ENCODE results near the gene WDR1.
A peak's percentile ranks its signal among the peaks of the same experiment; 100 is the strongest.

WDR1 gene

DNA sequence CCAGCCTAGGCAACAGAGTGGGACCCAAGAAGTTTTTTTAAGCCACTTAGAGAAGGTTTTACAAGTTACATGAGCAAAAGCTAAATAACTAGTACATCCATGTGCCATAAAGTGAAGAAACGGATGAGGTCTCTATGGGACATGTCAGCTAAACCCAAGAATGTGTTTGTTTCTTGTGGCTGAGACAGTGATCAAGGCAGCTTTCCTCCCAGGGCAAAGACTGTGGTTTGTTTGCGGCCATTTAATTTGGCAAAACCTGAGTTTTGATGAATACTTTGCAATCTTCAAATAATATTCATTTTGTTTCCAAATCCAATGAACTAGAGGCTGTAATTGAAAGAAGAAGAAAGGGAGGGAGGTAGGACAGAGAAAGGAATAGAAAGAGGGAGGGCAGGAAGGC lies 50.4 kb downstream of the WDR1 start:
- no peak for DNase-seq

DNA sequence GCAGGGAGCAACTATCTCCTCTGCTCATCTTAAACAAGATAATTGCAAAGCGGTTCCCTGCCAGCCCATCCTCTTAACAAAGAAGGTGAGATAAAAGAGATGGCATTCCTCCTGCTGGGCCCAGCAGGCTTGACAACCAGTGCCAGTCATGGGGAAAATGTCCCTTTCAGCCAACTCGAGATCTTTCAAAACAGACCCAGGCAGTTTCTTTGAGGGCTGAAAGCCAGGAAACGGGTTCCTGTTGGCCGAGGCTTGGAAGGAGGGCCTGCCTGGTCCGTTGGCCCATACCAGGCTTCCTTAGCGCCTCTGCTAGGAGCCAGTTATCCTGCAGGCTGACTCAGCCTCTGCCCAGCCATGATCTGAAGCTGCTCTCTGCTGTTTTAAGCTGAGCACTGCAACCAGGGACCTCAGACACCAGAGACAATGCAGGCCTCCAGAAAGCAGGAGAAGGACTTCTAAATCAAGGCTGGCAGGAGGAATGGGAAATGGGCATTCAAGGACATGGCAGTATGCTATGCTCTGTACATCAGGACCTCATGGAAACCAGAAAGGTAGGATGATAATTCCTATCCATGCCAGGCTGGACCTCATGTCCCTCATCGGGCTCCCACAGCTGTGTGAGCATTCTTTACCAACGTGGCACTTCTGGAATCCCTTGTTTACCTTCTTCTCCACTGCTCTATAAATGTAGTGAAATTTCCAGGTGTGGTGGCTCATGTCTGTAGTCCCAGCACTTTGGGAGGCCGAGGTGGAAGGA lies 52.9 kb downstream of the WDR1 start:
- peak; percentile 30 for DNase-seq

- DNase-seq, result no peak
These were observed 54.8 kb downstream of the WDR1 start for GRCh38 chr4:10061650-10062415.

GRCh38 chr4:10058371-10058770 lies 58.2 kb downstream of the WDR1 start:
- no peak for DNase-seq

DNA sequence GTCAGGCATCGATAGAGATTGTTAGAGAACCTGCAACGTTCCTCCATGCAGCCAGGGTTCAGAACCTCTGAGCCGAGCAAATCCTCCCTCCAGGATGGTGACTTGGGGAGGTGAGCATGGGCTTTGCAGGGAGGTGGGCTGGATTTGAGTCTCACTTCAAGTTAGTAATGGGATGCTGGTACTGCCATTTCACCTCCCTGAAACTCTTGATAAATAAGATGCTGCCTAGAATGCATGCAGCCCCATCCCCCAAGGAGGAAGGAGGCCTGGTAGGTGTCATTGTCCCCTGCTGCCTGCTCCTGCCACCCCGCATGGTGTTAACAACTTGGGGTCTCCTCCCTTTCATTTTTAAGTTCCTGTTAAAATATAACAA lies 59.6 kb downstream of the WDR1 start:
- DNase-seq, result no peak

DNA sequence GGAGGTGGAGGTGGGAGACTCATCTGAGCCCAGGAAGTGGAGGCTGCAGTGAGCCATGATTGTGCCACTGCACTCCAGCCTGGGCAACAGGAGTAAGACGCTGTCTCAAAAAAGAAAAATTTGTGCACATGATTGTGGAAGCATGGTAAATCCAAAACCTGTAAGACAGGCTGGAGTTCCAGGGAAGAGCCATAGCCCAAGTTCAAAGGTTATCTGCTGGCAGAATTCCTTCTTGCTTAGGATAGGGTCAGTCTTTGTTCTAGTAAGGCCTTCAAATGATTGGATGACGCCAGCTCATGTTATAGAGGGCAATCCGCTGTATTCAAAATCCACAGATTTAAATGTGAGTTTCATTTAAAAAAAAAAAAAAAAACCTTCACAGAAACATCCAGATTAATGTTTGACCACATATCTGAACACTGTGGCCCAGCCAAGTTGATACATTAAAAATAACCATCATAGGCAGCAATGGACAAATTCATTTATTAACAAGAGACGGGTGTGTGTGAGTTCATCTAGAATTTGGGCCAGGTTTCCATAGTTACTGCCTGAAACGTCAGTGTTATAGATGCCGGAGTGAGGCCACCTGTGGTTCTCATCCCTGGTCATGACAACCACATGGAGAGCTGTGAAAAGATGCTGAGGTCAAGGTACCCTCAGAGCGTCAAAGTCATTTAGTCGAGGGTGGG lies 60.1 kb downstream of the WDR1 start:
- DNase-seq, result no peak

GRCh38 chr4:10055871-10056270 lies 60.7 kb downstream of the WDR1 start:
- no peak for DNase-seq

DNA sequence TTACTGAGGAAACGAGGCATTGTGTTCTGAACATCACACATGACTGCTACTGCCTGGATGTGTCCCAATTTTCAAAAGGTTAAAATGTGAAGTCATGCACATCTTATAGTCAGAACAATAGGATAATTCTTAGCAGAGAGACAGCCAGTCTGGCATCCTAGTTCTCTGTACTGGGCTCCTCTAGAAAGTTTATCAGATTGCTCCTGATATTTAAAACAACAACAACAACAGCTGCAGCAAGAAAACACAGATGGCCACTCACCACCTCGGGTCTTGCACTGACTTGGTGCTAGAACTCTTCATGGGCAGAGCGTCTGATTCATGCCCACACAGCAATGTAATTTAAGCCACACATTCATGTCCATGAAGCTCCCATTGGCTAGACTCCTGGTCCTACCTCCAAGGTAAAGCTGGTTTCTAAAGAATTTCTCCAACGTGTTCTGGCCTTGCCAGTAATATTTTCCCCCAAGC lies 62.0 kb downstream of the WDR1 start:
- DNase-seq, result no peak

DNA sequence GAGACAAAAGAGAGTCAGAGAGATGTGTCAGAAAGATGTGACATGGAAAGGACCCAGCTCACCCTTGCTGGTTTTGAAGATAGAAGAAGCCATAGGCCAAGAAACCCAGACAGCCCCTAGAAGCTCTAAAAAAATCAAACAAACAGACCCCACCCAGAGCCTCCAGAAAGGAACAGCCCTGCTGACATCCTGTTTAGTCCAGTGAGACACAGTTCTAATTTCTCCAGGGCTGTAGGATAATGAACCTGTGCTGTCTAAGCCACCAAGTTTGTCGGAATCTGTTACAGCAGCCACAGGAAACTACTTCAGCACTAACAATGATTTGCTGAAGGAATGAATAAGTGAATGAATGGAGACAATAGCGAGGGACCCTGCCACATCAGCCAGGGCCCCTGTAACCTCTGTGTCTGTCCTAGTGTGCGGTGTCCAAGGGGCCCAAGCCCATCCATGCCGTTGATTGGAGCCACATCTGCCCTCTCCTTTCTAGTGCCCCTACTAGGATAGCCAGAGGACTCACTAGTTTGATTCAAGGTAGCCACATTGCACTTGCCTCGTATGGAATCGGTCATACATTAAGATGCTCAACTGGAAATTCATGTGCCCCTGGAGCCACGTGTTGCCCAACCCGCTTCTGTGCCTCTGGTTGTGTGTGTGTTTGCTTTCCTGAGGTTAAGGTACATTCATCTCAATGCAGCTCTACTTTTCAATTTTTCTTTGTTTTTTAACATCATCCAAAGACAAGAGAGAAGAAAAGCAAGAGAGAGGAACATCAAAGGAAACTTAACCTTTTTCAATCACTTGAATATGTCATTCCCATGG lies 62.8 kb downstream of the WDR1 start:
- DNase-seq, result no peak

- no peak for DNase-seq
These were observed 65.0 kb downstream of the WDR1 start for GRCh38 chr4:10051517-10052135.

DNA sequence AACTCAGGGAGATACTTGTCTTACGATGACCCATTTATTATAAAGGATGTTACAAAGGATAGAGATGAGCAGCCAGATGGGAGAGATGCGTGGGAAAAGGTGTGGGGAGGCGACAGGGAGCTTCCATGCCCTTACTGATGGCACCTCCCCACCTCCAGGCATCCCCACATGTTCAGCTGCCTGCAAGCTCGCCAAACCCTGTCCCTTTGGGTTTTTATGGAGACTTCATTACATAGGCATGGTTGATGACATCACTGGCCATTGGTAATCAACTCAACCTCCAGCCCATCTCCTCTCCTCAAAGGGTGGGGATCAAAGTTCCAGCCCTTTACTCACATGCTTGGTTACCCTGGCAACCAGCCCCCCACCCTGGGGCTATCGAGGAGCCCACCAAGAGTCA lies 65.9 kb downstream of the WDR1 start:
- DNase-seq, result no peak

- no peak for DNase-seq
These were observed 66.3 kb downstream of the WDR1 start for GRCh38 chr4:10050261-10050661.

DNA sequence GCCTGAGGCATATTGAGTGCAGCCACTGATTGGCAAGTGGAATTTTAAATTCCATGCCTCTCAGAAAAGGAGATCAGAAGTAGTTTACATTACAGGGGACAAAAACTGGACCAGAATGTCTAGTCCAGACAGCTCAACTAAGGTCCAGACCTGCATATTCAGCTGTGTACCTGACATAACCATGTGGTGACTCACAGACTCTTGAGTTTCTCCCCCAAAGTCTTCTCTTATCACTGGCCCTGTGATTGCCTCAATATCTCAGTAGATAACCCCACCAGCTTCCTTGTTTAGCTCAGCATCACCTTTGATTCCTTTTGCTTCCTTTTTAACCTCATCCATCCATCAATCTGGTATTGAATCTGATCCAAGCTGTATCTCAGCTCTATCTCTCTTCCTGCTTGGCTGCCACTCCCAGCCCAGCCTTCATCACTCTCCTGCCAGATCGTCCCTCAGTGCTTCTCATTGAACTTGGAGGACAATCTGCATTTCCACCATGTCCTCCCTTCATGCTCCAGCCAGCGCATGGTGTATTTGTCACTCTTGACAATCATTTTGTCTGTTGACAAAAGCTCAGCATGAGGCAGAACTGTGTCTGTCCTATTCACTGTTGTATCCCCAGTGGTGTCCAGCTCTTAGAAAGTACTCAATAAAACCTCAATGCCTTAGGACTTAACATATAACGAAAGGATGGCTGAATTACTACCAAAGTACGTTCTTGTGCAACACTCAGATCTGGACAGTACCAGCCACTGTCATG lies 67.5 kb downstream of the WDR1 start:
- no peak for DNase-seq

- no peak for DNase-seq
These were observed 68.6 kb downstream of the WDR1 start for GRCh38 chr4:10047967-10048366.

GRCh38 chr4:10046471-10046870 lies 70.1 kb downstream of the WDR1 start:
- no peak for DNase-seq

DNA sequence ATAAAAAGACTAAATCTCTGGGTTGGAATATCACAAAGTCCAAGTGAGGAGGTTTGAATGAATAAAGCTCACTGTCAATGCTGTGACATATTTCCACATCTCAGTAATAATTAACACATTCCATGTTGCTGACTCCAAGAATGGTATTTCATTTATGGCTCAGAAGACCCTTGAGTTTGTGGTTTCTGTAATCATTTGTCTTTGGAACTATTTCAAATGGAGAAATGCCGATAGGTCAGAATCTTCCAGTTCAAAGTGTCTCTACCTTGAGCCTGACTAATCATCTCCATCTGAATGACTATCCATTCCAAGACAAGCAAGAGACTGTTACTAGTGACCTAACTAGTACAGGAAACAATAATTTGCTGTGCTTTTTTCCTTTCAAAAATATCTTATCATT lies 71.1 kb downstream of the WDR1 start:
- DNase-seq, result no peak

DNA sequence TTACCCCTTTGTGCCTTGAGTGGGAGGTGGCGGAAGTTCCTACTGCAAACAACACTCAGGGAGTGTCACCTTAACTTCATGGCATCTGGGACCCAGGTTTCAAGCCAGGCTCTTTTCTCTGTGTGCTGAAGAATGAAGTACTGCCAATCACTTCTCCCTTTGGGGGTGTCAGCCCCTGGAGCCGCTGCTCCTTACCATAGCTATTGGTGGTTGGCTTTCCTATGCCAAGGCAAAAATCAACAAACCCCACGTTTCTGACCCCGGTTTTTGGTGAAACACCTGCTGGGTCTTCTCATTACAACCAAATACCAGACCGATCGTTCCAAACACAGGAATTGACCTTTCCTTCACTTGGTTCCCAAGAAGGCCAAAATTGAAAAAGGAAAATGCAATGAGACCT lies 75.6 kb downstream of the WDR1 start:
- no peak for DNase-seq

DNA sequence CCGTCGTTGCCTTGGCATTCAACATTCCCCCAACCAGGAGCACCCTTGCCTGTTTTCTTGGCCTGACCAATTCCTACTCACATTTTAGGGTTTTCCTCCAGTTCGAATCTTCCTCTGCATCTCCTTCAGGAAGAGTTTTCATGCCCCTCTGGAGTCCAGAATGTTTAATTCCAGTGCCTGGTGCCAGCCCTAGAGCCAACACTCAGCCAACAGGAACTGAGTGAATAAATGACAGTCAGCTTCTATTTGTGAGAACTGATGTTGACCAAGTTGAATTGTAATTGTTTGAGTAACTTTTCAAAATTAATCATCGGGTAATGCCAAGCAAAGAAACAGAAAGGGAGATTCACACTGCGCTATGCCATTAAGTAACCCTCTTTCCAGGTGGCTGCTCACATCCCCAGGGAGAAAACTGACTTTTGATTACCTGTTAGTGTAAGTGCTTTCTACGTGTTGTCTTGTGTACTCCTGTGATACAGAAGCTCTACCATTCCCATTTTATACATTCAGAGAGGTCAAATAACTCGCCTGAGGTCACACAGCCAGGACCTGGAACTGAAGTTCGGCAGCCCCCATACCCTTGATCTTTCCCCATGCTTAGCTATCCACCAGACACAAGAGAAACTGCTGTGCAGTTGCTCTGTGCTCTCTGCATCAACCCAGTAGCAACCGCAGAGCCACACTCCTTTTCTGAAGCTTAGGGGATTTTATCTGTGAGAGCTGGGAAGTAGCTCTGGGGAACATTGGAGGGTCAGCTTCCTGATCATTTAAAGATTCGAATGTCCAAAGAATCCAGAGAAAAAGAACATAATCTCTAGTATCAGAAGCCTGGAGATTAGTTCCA lies 76.3 kb downstream of the WDR1 start:
- no peak for DNase-seq

DNA sequence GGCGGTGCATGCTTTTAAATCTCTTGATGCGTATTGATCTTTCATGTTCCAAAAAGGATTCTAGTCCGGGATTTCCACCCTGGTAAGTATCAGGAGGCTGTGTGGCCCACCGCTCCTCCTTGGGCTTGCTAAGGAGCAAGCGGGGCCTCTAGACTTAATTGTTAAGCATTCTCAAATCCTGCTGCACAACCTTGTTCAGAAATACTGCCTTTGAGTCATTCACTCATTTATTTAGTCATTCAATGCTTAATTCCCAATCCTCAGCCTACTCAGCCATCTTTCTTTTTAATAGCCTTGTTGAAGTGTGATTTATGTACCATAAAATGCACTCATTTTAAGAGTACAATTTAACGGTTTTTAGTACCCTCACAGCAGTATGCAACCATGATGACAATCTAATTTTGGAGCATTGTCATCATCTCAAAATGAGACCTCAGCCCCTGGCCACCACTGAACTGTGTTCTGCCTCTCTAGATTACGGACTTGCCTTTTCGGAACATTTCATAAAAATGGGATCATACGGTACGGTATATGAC lies 79.7 kb downstream of the WDR1 start:
- no peak for DNase-seq

GRCh38 chr4:10035130-10035529 lies 81.5 kb downstream of the WDR1 start:
- DNase-seq, result peak; percentile 22
